Stomach (tissue), 9 donors: ENCODE results near the gene NEK7. TPM values are rescaled to one million over a fixed set of nuclear protein-coding genes. Genes with fewer than 3 reads are reported as not detected.

Experiments
- DNase-seq, 2 donors: peaks; one replicate each; pipeline versions ENCODE4 v3.0.0 to v3.0.0-alpha.2; 2013 to 2019
- H3K27ac ChIP-seq, 5 donors: fragments of 200-600 bp in 4 of 5; sonication (generic) in 4 of 5; one replicate each; pipeline ENCODE4 v1.5.1; 2013 to 2019; ENCODE audit warnings: mild to moderate bottlenecking in 1 of 5, moderate library complexity in 1 of 5
- H3K27me3 ChIP-seq, 3 donors: fragments of 200-600 bp; sonication (generic); one replicate each; pipeline ENCODE4 v1.5.1; 2017 to 2019; ENCODE audit warnings: mixed run types in 1 of 3
- H3K36me3 ChIP-seq, 4 donors: fragments of 200-600 bp; sonication (generic); 1 replicate in 3 of 4; 2 replicates in 1 of 4; pipeline ENCODE4 v1.5.1; 2016 to 2019
- H3K4me1 ChIP-seq, 4 donors: fragments of 200-600 bp; sonication (generic); one replicate each; pipeline ENCODE4 v1.5.1; 2016 to 2019
- H3K4me3 ChIP-seq, 4 donors: fragments of 200-600 bp; sonication (generic) in 3 of 4; one replicate each; pipeline ENCODE4 v1.5.1; 2016 to 2019; ENCODE audit warnings: mild to moderate bottlenecking in 1 of 4
- H3K9me3 ChIP-seq, 4 donors: fragments of 200-600 bp; sonication (generic); one replicate each; pipeline ENCODE4 v1.5.1; 2016 to 2019
- EP300 ChIP-seq: sonication (generic); formaldehyde crosslinking; IDR thresholded peaks from one replicate; pipeline ENCODE4 v1.6.1; 2017; ENCODE audit warnings: antibody characterized with exemption
- POLR2A ChIP-seq, 4 donors: fragments of 450-650 bp; IDR thresholded peaks; one replicate each; pipeline ENCODE4 v1.6.1; 2016; ENCODE audit warnings: antibody characterized with exemption in 4 of 4, control low read depth in 2 of 4, mild to moderate bottlenecking in 1 of 4, moderate library complexity in 1 of 4
- POLR2AphosphoS5 ChIP-seq, 3 donors: sonication (generic); formaldehyde crosslinking; IDR thresholded peaks; one replicate each; pipeline ENCODE4 v1.6.1; 2016; ENCODE audit warnings: antibody characterized with exemption in 3 of 3
- WGBS, 5 donors: extraction: QIAGEN DNeasy Blood & Tissue Kit in 3 of 5; methylation state at CpG; one replicate each; pipeline versions ENCODE4 v1.1.5 to v1.1.7; 2013 to 2018; 5-methylcytosine and 5-hydroxymethylcytosine counted together
- intact Hi-C: fragments of 100-400 bp; cut with DNase I; formaldehyde crosslinking; loops from one replicate; pipeline ENCODE4 v1.15.1; 2023; ENCODE audit warnings: low total_unique reads
- polyA plus RNA-seq, 3 donors: library from polyadenylated mRNA; stranded (reverse); fragments of 200-250 nt; gene quantifications; one replicate each; pipeline ENCODE4 v1.2.3, GENCODE V29; 2013
- total RNA-seq, 5 donors: library from RNA; depleted of rRNA; stranded (reverse); fragments of >200 nt; gene quantifications; one replicate each; pipeline versions ENCODE4 v1.1.0 to v1.2.3, GENCODE V29; 2014 to 2016
- TF ChIP-seq, protein P1 (sequence below), 7 experiments: fragments of 450-650 bp in 4 of 7; fragments of 200-600 bp in 3 of 7; sonication (generic) in 3 of 7; IDR thresholded peaks; one replicate each; pipeline ENCODE4 v1.5.1; 2016 to 2019; ENCODE audit warnings: antibody characterized with exemption in 7 of 7, control low read depth in 2 of 7, mild to moderate bottlenecking in 1 of 7
- donor health status: healthy with polysubstance abuse.
- donor health status: Bipolar disorder and iron deficiency.
- donor health status: healthy.

NEK7 gene
- total and polyA plus RNA-seq, 8 donors, result 13.2 to 116 (median 35.4) TPM

DNA sequence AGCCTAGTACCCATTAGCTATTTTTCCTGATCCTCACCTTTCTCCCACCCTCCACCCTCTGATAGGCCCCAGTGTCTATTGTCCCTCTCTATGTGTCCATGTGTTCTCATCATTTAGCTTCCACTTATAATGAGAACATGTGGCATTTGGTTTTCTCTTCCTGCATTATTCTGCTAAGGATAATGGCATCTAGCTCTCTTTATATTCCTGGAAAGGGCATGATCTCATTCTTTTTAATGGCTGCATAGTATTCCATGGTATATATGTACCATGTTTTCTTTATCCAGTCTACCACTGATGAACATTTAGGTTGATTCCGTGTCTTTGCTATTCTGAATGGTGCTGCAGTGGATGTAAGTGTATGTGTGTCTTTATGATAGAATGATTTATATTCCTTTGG, 178.9 kb downstream of the NEK7 start:
- H3K4me1 ChIP-seq, result no peaks in the 10 kb centered on the region
- DNase-seq, result no peak
- H3K27me3 ChIP-seq, result peaks cover 0 to 4% (median 0%) of the 10 kb centered on the region in 3 donors
- WGBS, 5 donors, result 89 to 91% (median 90%) methylated on average over 1 of the region's 1 CpG
- no peaks in the 10 kb centered on the region for H3K9me3 ChIP-seq
- H3K4me3 ChIP-seq, result no peak overlapping the region
- H3K36me3 ChIP-seq, result no peaks in the 10 kb centered on the region
- no peak for TF ChIP-seq POLR2A (IDR thresholded peaks at IDR 0.05)
- TF ChIP-seq POLR2AphosphoS5 (IDR thresholded peaks at IDR 0.05), result no peak
- TF ChIP-seq EP300, result no peak
- TF ChIP-seq, protein P1, sequence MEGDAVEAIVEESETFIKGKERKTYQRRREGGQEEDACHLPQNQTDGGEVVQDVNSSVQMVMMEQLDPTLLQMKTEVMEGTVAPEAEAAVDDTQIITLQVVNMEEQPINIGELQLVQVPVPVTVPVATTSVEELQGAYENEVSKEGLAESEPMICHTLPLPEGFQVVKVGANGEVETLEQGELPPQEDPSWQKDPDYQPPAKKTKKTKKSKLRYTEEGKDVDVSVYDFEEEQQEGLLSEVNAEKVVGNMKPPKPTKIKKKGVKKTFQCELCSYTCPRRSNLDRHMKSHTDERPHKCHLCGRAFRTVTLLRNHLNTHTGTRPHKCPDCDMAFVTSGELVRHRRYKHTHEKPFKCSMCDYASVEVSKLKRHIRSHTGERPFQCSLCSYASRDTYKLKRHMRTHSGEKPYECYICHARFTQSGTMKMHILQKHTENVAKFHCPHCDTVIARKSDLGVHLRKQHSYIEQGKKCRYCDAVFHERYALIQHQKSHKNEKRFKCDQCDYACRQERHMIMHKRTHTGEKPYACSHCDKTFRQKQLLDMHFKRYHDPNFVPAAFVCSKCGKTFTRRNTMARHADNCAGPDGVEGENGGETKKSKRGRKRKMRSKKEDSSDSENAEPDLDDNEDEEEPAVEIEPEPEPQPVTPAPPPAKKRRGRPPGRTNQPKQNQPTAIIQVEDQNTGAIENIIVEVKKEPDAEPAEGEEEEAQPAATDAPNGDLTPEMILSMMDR (IDR thresholded peaks at IDR 0.05), result no peak
- no peak overlapping the region for H3K27ac ChIP-seq
- intact Hi-C loops, result no loop called here

GRCh38 chr1:198337886-198338285, 181.1 kb downstream of the NEK7 start:
- intact Hi-C loops, result no loop called here
- no peak for TF ChIP-seq POLR2AphosphoS5 (IDR thresholded peaks at IDR 0.05)
- TF ChIP-seq EP300, result no peak
- no peak for TF ChIP-seq POLR2A (IDR thresholded peaks at IDR 0.05)
- Histone ChIP-seq H3K4me1 (no peaks in the 10 kb centered on the region), H3K36me3 (no peaks in the 10 kb centered on the region), H3K27me3 (no peaks in the 10 kb centered on the region), H3K27ac (no peak overlapping the region), H3K9me3 (no peaks in the 10 kb centered on the region), H3K4me3 (no peak overlapping the region)
- DNase-seq, result no peak

DNA sequence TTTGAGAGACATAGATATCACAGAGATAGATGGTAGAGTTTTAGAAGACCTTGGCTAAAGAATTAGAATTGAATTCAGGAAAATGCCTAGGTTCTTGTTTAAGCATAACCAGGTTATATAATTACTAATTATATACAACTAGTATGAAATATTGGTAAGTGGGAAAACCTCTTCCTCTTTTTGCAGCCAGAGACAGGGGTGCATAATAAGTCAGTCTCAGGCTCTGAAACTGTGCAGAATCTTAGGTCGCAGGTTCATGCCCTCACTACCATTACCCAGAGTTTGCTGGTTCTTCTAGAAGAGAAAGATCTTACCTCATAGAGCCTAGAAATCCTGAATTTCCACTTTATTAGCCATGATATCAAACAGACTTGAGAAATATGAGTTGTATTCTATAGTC, 183.3 kb downstream of the NEK7 start:
- Histone ChIP-seq H3K36me3 (no peaks in the 10 kb centered on the region), H3K4me3 (no peak overlapping the region), H3K4me1 (no peaks in the 10 kb centered on the region), H3K27me3 (no peaks in the 10 kb centered on the region), H3K27ac (no peak overlapping the region), H3K9me3 (no peaks in the 10 kb centered on the region)
- no peak for DNase-seq
- 86 to 98% (median 94%) methylated on average over 1 of the region's 1 CpG for WGBS, 5 donors
- intact Hi-C loops, result no loop called here
- no peak for TF ChIP-seq POLR2A (IDR thresholded peaks at IDR 0.05)
- TF ChIP-seq POLR2AphosphoS5 (IDR thresholded peaks at IDR 0.05), result no peak
- TF ChIP-seq, protein P1 (IDR thresholded peaks at IDR 0.05), result no peak
- no peak for TF ChIP-seq EP300

GRCh38 chr1:198346178-198346577, 189.4 kb downstream of the NEK7 start:
- no peak overlapping the region for H3K4me3 ChIP-seq
- H3K27ac ChIP-seq, result no peak overlapping the region

DNA sequence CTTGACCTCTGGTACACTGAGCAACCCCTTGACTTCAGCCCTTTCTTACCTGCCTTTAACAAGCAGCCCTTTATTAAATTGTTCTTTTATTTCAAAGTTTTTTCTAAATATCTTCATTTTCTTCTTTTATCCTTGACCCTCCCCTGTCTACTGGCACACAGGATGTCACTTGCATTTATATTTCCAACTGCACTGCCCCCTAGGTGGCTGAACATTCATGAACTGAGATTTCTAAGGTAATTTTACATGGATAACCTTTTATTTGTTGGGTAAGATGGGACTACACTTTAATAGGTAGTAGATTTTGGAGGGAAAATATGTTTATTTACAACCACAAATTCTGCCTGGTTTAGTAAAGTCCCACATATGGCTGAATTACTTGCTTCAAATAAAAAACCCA, 193.7 kb downstream of the NEK7 start:
- Histone ChIP-seq H3K27ac (no peak overlapping the region), H3K4me1 (peaks cover 0 to 5% (median 0%) of the 10 kb centered on the region in 4 donors), H3K27me3 (no peaks in the 10 kb centered on the region), H3K4me3 (no peak overlapping the region), H3K9me3 (no peaks in the 10 kb centered on the region), H3K36me3 (no peaks in the 10 kb centered on the region)
- intact Hi-C loops, result no loop called here
- TF ChIP-seq POLR2AphosphoS5 (IDR thresholded peaks at IDR 0.05) (no peak), POLR2A (IDR thresholded peaks at IDR 0.05) (no peak), EP300 (no peak)
- TF ChIP-seq, protein P1 (IDR thresholded peaks at IDR 0.05), result no peak
- no peak for DNase-seq

More at GRCh38 chr1:198346178-198346577, 189.4 kb downstream of the NEK7 start:
- WGBS, 5 donors, result 19 to 48% (median 29%) methylated on average over 3 of the region's 3 CpGs
- TF ChIP-seq EP300 (no peak), POLR2AphosphoS5 (IDR thresholded peaks at IDR 0.05) (no peak), POLR2A (IDR thresholded peaks at IDR 0.05) (no peak)
- TF ChIP-seq, protein P1 (IDR thresholded peaks at IDR 0.05), result no peak
- no peak for DNase-seq
- Histone ChIP-seq H3K36me3 (no peaks in the 10 kb centered on the region), H3K9me3 (no peaks in the 10 kb centered on the region), H3K27me3 (no peaks in the 10 kb centered on the region), H3K4me1 (peaks cover 0 to 5% (median 0%) of the 10 kb centered on the region in 4 donors)
- intact Hi-C loops, result no loop called here
